CD1c-positive myeloid dendritic cell (primary cell): ENCODE measurements around the gene ARL6IP5.

ENCODE experiments used
- DNase-seq: peaks from one replicate; pipeline ENCODE4 v3.0.0-alpha.2; 2016; ENCODE audit errors: extremely low spot score

The ARL6IP5 gene

DNA sequence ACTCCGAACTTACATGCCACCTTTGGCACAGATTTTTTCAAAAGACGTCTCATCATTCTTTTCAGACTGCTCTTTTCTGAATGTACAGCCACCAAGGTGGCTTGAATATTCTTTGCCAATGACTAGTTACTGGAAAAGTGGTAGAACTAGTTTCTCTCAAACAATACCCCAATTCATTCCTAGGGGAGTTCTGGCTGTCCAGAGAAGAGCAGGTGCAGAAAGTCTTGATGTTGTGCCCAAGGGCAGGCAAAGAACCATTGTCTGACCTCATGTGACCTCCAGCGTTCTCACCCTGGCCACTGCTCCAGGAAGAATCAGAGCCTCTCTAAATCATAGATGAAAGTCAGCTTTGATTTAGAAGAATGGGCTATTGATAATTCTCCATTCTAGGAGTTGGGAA is 32.2 kb downstream of the ARL6IP5 start:
- no peak for DNase-seq

DNA sequence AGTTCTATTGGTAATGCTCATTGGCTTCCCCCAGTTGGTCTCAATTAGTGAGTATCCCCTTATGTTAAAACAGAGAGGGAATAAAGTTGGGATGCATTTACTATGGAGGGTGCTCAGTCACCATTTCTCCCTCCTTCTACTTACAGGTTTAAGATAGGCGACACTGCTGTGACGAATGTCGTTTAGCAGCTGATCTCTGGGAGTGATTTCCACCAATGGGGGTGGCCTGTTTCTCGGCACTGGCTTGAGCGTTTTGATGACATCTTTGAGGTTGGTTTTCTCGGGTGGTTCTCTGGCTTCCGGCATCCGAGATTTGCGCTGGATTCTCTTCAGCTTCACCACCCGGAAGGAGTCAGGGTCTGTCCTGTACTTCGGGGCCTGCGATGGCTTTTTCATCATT is 33.8 kb downstream of the ARL6IP5 start:
- no peak for DNase-seq

DNA sequence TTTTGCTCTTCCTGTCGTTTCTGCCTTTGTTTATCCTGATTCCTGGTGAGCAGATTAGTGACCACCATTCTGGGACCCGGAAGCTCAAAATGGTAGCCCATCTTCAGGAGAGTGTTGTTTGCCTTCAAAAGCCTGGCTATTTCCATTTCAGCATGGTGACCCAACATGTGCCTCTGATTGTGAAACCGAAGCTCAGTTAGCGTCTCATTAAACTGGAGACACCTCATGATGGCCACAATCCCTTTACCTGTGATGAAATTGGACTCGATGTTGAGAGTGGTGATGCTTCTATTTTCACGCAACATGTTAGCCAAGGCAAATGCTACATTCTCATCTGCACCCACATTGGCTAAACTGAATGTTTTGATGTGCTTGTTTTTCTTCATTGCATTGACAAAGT is 34.4 kb downstream of the ARL6IP5 start:
- no peak for DNase-seq

DNA sequence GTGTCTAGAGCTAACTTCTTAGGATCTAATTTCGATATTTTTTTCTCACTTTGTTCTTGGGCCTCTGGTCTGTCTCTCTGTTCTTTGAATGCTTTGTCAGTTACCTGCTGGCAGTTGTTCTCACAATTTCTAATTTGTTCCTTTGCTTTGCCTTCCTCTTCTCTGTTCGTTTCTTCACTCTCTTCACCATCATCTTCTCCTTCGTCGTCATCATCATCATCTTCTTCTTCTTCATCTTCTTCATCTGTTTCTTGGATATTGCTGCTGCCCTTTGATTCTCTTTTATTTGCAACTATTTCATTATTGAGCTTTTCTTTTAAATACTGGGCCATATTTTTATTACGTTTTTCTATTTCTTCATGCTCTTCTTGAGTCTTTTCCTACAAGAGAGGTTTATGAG is 34.9 kb downstream of the ARL6IP5 start:
- no peak for DNase-seq

DNA sequence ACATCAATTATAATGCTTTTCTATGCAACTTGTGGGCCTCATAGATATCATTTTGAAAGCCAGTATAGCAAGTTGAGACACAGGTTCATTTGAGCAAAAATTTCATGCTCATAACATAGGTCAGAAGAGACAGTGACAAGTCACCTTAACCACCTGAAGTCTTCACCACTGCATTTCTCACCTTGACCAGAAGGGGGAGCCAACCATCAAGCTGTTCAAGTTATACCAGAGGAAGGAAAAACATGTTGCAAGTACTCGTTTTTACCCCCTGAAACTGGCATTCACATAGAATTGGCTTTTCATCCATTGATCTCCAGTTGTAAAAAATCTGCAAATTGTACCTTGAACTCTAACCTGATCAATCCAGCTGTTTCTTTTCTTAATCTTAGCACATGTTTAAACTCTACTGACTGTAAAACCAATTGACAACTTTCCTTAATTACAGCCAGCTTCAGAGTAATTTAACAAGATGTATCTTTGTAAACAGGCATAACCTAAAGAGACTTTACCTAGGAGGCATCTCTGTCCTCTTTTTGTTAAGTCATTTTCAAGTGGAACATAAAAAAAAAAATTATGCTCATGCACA is 36.2 kb downstream of the ARL6IP5 start:
- peak; percentile 78 for DNase-seq

DNA sequence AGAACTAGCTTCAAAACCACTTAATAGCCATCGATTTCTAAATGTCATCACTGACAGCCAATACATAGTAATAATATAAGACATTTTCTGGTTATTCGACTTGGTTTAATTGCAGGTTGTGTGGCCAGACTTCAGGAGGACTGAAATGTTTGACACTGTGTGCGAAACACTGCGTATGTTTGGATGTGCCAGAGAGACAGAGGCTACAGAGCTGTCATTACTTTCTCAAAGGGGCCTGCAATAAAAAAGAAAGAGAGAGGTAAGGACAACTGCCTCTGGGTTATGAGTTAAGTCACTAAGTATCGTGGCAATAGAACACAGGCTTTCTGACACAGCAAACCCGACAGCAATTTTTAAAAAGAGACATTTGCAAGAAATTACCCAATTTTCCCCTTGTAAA is 36.8 kb downstream of the ARL6IP5 start:
- DNase-seq = no peak

DNA sequence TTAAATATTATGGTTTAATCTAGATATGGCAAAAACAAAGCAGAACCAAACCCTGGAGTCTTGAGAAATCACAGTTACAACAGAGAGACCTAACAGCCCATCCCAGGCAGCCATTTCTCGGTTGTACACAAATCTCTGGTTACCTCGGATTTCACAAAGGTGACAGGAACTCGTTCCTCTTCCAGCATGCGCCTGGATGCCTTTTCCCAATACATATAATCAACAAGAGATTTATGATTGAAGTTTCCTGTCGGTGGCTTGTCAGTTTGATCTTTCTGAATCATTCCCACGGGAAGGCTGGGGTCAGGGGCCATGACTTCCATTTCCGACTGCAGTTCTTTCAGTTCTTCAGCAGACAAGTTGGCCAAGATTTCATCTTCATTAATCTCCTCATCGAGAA is 37.2 kb downstream of the ARL6IP5 start:
- no peak for DNase-seq

DNA sequence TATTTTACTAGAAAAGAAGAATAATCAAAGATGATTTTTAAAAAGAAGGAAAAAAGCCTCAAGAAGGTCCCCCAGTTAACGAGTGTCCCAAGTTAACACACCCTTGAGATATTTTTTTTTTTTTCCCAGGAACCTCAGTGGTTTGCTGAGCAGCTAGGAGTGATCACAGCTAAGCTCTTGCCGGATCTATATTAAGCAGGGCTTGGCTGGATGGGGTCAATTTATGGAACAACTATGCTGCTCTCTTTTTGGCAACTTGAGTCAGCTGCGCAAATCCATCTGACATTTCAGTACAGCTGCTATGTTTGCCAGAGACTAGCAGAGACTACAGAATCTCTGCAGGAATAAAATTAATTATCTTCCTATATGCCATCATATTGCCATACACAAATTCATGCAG is 37.7 kb downstream of the ARL6IP5 start, which contains the start of gene LMOD3:
Gene LMOD3, minus strand, starts transcription at position 193 of the 400 bp plus-strand sequence. CDS start 209 bp downstream, outside the sequence.
- DNase-seq = no peak

DNA sequence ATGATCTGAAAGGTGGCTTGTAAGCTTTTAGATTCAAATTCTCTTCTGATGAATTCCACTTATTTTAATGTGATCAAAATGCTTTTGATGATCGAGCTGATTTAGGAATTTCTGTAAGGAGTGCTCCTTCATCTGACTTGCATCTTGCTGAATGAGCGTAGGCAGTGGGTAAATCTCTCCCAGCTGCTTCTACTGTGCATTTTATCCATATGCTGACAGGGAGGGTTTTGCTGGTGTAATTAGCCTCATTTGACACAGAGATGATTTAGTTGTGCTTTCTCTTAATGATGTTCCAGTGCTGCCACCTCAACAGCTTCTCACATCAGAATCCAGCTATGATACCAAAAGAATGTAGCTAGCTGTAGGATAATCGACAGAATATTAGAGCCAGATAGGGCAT is 41.5 kb downstream of the ARL6IP5 start:
- no peak for DNase-seq

DNA sequence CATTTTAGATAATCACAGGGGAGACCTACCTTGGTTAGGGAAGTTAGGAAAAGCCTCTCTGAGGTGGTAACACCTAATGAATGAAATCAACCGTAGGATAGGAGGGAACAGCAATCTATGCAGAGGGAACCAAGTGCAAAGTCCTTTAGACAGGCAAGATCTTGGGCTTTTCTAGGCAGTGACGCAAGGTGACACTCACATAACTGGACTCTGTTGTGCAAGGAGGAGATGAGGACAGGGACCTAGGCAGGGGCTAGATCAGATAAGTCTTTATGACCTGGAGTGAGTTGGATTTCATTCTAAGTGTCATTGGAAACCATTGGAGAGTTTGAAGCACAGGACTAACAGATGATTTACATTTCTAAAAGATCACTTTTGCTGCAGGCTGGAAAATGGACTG is 42.3 kb downstream of the ARL6IP5 start:
- DNase-seq = no peak

DNA sequence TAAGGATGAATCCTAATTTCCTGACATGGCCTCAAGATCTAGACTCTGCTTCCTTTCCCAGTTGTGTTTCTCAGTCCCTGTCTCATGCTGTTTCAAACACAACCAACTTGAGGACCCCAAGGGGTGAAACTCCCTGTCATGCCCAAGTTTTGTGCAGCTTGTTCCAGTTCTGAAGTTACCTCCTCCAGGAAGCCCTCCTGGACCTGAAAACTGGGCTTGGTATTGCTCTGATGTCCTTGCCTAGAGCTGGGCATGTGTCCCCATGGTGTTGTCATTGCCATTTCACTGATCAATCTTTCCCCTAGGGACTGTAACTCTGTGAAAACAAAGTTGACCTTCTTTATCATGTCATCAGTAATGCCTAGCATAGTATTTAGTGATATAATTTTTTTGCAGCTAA is 43.8 kb downstream of the ARL6IP5 start:
- DNase-seq = no peak

DNA sequence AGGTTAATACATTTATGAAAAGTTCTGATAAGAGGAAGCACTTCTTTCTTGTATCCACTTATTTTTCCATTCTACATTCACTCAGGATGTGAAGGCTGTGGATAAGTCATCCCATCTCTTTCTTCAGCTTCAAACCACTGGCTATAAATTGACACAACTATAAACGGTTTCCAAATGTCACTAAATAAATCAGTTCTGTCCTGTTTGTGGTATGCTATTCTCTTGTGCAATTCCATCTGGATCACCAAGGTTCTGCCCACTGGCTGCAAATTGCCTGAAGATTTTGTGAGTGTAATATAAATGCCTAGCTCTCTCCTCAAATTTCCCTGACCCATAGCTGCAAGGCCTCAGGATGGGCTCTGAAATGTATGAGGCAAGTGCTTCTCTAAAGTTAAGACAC is 44.8 kb downstream of the ARL6IP5 start:
- no peak for DNase-seq

DNA sequence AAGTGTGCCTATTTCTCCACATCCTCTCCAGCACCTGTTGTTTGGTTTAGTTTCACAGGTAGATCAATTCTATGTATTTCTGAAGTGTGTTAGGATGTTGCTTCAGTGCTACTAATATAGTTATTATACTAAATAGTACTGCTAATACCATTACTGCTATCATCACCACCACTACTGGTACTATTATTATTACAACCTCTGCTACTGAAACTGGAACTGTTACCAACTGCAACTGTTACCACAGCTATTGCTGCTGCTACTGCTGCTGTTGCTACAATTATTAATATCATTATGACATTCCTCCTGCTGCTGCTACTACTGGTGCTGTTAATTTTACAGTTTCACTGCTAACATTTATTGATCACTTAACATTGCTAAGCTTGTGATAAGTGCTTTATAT is 46.0 kb downstream of the ARL6IP5 start:
- no peak for DNase-seq

DNA sequence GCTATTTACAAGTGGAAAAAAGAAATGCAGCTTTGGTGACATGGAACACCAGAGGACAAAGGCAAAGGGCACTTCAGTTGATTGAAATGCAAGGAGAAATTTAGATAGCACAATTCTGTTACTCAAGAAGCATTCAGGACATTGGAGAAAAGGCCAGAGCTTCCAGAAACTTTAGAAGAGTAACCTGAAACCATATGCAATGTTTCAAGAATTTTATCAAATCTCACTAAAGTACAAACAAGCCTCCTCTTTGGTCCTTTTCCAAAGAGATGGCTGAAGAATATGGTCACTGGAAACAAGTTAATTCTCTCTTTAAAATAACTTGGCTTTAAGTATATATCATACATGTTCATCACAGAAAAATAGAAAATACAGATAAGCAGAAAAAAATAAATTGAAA is 52.3 kb downstream of the ARL6IP5 start:
- no peak for DNase-seq

DNA sequence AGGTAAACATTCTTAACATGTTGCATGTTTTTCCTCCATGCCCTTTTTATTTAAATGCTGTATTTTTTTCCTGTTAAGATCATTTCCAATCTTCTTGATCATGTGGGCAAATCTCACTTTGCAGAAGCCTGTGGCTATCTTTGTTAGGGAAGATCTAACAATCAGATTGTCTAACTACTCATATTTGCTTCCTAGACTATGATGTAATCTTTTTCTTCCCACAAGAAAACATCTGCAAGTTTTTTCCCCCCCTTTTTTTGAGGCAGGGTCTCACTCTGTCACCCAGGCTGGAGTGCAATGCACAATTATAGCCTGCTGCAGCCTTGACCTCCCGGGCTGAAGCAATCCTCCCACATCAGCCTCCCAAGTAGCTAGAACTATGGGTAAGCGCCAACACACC is 52.7 kb downstream of the ARL6IP5 start:
- no peak for DNase-seq

DNA sequence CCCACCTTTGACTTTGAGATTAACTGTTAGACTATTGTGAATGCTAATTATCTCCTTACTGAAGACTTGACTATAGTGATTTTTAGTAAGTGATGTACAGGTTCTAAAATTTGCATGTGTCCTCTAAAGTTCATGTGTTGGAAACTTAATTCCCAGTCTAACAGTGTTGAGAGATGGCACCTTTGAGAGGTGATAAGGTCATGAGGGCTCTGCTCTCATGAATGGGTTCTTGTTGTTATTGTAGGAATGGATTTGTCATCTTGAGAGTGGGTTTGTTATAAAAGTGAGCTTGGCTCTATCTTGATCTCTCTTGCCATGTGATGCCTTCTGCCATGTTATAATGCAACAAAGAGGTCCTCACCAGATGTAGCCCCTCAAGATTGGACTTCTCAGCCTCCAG is 56.6 kb downstream of the ARL6IP5 start:
- DNase-seq = no peak

DNA sequence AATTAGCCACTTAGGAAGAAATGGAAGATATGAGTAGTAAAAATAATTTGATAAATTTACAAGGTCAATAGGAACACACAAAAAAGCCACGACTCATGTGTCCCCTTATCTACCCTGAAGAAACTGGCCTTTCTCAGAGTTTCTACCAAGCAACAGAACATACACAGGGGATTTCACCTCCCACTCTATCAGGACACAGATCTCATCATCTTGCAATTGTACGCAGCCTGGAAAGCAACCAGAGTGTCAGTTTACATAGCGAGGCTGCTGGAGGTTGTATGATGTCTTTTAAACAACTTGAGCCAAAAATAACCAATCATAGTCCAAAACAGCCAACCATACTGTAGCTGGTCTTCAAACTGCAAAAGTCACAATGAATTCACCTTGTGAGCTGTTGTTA is 57.4 kb downstream of the ARL6IP5 start:
- DNase-seq = no peak

DNA sequence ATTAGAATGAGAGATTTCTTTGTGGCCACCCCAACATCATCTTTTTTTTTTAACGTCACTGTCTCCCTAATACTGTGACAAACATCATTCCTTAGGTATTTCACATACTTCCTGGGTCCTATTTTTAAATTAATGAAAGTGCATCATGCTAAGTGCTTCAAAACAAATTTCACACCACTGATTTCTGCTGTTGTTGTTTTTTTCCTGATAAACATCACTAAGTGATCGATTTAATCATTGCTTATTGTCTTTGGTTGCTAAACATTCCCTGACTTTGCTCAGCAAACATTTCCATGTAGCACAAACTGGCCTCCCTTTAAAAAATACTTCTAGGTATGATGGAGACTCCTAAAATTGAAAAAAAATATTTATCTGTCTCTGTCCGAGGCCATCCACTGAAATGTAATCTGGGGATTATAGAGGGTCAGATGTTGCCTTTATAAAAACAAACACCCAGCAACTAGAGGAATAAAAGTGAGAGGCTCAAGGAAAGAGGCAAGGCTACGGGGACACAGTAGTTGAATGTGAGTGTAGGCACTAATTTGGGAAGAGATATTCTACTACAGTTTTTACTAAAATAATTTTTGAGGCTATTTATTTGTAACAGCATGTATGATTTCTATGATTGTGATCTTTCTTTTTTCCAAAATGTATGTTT is 58.2 kb downstream of the ARL6IP5 start:
- no peak for DNase-seq

DNA sequence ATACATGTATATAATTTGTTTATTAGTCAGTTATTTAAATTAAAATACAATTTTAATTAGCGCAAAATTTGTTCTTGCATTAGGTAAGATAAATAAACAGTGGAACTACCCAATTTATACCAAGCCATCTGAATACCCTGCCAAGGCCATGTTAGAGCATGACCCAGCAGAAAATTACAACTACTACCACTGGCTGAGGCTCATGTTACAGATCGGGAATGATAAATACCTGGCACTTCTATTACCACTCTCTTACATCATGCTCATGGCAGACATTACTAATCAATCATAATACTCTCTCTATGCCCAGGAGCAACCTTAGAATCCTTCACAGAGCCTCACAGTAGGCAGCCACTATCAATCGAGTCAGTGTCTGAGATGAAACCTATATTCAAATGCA is 58.9 kb downstream of the ARL6IP5 start:
- no peak for DNase-seq

DNA sequence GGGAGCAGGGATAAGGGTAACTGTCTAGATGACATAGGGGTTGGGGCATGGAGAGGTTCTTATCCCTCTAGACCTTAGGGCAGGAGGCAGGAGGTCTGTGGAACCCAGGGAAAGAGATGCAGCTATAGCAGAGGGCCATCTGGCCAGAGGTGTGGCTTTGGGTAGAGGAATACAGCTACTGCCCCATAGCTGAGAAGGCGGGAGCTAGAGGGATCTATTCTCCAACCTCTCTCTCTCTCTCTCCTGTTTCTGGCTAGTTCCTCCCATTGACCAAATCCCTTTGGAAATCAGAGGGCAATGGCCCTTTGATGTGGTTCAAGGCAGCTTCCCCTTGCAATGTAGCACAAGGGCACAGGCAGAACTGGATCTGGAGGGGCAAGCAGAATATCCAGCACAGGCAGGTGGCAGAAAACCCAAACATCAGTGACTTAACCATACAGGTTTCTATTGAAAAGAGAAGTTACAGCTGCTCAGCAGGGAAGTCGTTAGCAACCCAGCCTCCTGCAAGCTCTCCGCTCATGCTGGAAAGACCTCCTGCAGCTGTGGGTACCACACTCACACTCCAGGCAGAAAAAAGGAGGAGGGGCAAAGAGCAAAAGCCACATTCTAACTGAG is 60.0 kb downstream of the ARL6IP5 start:
- DNase-seq = no peak

DNA sequence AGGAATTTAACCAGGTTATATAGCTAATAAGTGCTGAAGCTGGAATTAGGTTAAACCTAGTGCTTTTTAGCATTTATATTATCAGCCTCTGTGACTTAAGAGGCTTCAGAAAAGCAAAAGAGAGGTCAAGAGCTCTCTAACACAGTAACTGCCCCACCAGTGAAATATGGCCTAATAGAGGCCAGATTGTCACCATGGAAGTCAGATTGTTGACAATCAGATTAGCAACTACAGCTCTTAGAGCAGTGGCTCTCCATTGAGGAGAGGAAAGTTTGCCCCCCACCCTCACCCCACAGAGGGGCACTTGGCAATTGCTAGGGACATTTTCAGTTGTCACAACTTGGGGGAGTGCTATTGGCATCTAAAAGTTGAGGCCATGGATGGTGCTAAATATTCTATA is 61.0 kb downstream of the ARL6IP5 start:
- no peak for DNase-seq

DNA sequence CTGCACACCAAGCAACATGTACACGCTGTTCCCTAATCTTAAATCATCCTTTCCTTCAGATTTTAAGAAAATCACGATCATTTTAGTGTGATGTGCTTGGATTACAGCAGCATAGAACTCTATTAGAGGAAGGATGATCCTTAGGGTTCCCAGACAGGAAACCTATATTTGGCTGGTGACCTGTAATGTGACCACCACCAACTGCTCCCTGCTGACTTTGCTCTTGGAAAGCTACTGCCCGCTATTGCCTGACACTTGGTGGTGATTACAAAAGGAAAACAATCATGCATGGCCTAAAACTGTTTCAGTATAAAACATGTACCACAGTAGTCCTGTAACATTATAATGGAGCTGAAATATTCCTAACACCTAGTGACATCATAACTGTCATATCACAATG is 64.8 kb downstream of the ARL6IP5 start:
- DNase-seq = no peak
